Endothelial cell (in vitro differentiated cells): ENCODE data around the gene RPUSD1. TPM values are rescaled to one million over a fixed set of nuclear protein-coding genes. Genes with fewer than 3 reads are reported as not detected.

Experiments
- DNase-seq: peaks from one replicate; pipeline ENCODE4 v3.0.0; 2021; ENCODE audit warnings: low spot score
- H3K27ac Mint-ChIP-seq: one replicate; pipeline ENCODE4 v1.8.0; 2021; ENCODE audit warnings: mixed read lengths, inconsistent platforms; ENCODE audit not compliant: unreplicated experiment
- H3K27me3 Mint-ChIP-seq: one replicate; pipeline ENCODE4 v1.8.0; 2021; ENCODE audit warnings: mild to moderate bottlenecking, moderate library complexity, mixed read lengths, inconsistent platforms; ENCODE audit not compliant: unreplicated experiment
- H3K36me3 Mint-ChIP-seq: one replicate; pipeline ENCODE4 v1.8.0; 2021; ENCODE audit warnings: mild to moderate bottlenecking, low read depth, mixed read lengths, inconsistent platforms; ENCODE audit not compliant: unreplicated experiment
- H3K4me1 Mint-ChIP-seq: one replicate; pipeline ENCODE4 v1.8.0; 2021; ENCODE audit warnings: mild to moderate bottlenecking, mixed read lengths, inconsistent platforms; ENCODE audit not compliant: unreplicated experiment
- H3K4me3 Mint-ChIP-seq: one replicate; pipeline ENCODE4 v1.8.0; 2021; ENCODE audit warnings: mild to moderate bottlenecking, mixed read lengths, inconsistent platforms; ENCODE audit not compliant: unreplicated experiment
- H3K9me3 Mint-ChIP-seq: one replicate; pipeline ENCODE4 v1.8.0; 2021; ENCODE audit warnings: mixed read lengths, inconsistent platforms; ENCODE audit not compliant: unreplicated experiment
- total RNA-seq: library from RNA; stranded (reverse); fragmentation: NEBNext Ultra II Directional; extraction: Animal tissue kit (Norgen Biotek cat#: 25700); gene quantifications from one replicate; pipeline ENCODE4 v1.2.1, GENCODE V29; 2021; ENCODE audit not compliant: unreplicated experiment
- TF ChIP-seq, protein P1 (sequence below): fragments of 200-600 bp; sonication (generic); IDR thresholded peaks from one replicate; pipeline ENCODE4 v1.5.0; 2021; ENCODE audit warnings: antibody characterized with exemption; ENCODE audit not compliant: unreplicated experiment

The RPUSD1 gene
- total RNA-seq, 1 donor from 2014 or later = 27.6 TPM

DNA sequence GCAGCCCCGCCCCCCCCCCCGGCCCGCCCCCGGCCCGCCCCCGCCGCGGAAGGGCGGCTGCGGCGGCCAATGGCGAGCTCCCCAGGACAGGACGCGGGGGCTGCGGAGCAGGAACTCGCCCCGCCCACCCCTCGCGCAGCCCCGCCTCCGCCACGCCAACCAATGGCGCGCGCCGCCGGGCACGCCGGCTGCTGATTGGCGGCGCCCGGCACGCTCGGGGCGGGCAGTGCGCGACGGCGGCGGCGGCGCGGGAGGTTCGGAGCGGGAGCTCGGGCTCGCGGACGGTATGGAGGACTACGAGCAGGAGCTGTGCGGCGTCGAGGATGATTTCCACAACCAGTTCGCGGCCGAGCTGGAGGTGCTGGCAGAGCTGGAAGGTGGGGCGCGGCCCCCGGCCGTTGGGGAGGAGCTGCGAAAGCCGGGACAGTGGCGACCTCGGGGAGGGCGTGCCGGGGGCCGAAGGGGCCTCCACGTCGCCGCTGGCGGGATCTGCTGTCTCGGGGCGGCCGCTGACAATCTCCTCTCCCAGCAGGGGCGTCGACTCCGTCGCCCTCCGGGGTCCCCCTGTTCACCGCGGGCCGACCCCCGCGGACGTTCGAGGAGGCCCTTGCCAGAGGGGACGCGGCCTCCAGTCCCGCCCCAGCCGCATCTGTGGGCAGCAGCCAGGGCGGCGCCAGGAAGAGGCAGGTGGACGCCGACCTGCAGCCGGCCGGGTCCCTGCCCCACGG lies 382 bp upstream of the RPUSD1 start, which contains the start of gene CHTF18:
CHTF18 (plus strand) TSS at position 222 of the 728 bp plus-strand sequence; CDS start at position 287, 65 bp downstream.
- no peaks in the 10 kb centered on the region for H3K9me3 Mint-ChIP-seq
- peaks cover 3% of the 10 kb centered on the region for H3K27me3 Mint-ChIP-seq
- peak; percentile 96 for DNase-seq
- TF ChIP-seq, protein P1, sequence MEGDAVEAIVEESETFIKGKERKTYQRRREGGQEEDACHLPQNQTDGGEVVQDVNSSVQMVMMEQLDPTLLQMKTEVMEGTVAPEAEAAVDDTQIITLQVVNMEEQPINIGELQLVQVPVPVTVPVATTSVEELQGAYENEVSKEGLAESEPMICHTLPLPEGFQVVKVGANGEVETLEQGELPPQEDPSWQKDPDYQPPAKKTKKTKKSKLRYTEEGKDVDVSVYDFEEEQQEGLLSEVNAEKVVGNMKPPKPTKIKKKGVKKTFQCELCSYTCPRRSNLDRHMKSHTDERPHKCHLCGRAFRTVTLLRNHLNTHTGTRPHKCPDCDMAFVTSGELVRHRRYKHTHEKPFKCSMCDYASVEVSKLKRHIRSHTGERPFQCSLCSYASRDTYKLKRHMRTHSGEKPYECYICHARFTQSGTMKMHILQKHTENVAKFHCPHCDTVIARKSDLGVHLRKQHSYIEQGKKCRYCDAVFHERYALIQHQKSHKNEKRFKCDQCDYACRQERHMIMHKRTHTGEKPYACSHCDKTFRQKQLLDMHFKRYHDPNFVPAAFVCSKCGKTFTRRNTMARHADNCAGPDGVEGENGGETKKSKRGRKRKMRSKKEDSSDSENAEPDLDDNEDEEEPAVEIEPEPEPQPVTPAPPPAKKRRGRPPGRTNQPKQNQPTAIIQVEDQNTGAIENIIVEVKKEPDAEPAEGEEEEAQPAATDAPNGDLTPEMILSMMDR = no peak
- H3K4me1 Mint-ChIP-seq = no peaks in the 10 kb centered on the region
- H3K4me3 Mint-ChIP-seq = peak within 1 kb of the TSS; percentile 95
- H3K36me3 Mint-ChIP-seq = peaks cover 7% of the 10 kb centered on the region
- H3K27ac Mint-ChIP-seq = peak within 1 kb of the TSS; percentile 48

DNA sequence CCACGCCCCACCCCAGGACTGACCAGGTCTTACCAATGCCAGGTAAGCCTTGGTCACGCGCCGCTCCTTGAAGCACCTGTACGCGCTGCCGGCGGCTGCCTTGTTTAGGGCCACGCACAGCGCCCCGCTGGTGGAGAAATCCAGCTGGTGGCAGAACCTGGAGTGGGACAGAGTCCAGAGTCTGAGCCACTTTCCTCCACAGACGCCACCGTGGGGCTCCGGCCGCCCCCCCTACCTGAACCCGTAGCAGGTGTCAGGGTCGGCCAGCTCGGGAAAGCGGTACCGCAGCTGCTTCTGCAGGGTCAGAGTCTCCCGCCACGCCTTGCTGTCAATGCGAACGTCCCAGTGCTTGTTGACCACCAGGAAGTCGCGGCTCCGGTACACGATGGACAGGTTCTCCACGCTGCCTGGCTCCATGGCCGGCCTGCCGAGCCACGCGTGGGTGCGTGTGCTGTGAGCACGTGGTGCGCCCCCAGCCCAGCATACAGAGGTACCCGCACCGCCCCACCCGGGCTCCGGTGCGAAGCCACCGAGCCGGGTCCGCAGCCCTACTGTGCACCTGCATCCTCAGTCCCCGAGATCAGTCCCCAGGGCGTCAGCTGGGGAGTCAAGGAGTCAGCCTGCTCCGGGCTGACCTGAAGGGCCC lies 737 bp downstream of the RPUSD1 start:
- Mint-ChIP-seq H3K27ac (peak overlapping the region; percentile 48), H3K4me3 (peak overlapping the region; percentile 95), H3K36me3 (peaks cover 7% of the 10 kb centered on the region), H3K27me3 (peaks cover 4% of the 10 kb centered on the region), H3K9me3 (no peaks in the 10 kb centered on the region), H3K4me1 (no peaks in the 10 kb centered on the region)
- TF ChIP-seq, protein P1 = no peak
- DNase-seq = no peak

DNA sequence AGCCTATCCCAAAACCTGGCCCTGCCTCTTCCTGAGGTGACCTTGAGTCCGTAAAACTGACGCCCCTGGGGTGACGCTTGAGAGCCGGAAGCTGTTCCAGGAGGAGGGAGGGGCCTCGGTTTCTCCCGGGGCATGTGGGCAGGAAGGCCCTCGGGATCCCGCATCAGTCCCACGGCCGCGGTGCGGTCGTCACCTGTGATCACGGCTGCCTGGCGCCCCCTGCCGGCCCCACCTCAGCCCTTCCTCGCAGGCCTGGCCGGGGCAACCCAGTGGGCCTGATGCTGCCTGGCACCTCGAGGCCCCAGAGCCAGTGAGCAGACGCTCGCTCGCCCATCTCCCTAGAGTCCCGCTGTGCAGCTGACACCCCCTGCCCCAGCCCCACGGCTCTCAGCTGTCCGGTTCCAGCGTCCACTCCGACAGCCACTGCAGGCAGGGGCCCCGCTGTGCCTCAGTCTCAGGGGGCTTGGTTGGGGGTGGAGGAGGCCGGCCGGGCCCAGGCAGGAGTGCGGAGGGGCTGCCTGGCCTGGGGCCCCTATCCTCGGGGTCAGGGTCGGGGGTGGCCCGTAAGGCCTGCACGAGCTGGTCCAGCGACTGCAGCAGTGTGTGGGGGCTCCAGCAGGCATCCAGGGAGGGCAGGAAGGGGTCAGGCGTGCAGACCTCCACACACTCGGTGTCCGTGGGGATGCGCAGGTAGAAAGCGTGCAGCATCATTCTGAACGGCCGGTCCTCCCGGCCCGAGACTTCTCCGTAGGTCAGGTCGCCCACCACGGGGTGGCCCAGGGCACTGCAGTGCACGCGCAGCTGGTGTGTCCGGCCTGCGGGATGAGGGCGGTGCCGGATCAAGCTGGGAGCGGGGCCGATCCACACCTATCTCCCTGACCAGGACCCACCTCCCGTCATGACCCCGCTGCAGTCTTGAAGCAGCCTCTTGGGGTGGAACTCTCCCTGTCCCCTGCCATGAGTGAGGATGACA lies 2.3 kb downstream of the RPUSD1 start:
- Mint-ChIP-seq H3K4me1 (no peaks in the 10 kb centered on the region), H3K4me3 (peak overlapping the region; percentile 79), H3K27me3 (peaks cover 6% of the 10 kb centered on the region), H3K36me3 (no peaks in the 10 kb centered on the region), H3K27ac (no peak overlapping the region), H3K9me3 (no peaks in the 10 kb centered on the region)
- DNase-seq = peak; percentile 86
- TF ChIP-seq, protein P1 = peak; percentile 73

DNA sequence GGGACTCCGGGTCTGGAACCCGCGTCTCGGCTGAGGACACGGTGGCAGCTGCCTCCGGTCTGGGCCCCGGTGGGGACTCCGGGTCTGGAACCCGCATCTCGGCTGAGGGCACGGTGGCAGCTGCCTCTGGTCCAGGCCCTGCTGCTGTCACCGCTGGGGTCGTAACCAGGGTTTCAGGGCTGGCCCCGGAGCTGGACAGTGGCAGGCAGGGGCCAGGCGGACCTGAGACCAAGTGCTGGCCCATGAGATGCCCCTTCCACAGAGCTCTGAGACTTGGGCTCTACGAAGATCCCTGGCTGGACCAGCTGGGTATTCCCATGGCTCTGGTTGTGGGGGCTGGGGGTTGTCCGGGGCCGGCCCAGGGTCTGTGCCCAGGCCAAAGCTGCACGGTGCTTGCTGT lies 3.8 kb downstream of the RPUSD1 start:
- TF ChIP-seq, protein P1 = no peak
- no peak overlapping the region for H3K4me3 Mint-ChIP-seq

More for the DNA sequence above, 3.8 kb downstream of the RPUSD1 start:
- no peak for DNase-seq
- H3K36me3 Mint-ChIP-seq = no peaks in the 10 kb centered on the region
- no peaks in the 10 kb centered on the region for H3K9me3 Mint-ChIP-seq
- H3K27me3 Mint-ChIP-seq = peaks cover 10% of the 10 kb centered on the region
- no peaks in the 10 kb centered on the region for H3K4me1 Mint-ChIP-seq
- no peak overlapping the region for H3K27ac Mint-ChIP-seq
